ENCODE results near the gene LRP1B.

LRP1B gene

DNA sequence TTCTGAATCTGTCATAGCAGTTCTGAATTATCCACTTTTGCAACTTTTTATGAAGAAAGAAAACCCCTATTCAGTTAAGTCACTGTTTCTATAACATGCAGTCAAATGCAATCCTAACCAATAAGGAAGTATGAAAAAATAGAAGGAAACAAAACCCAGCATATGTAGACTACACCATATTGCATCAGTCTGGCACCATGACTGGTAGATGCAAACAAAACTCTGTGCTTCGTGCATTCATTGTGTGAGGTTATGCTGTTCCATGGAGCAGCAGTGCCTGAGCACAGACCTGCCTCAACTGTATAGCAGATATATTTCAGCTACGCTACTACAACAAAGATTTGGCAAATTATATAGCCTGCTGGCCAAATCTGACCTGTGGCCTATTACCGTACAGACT lies 325.5 kb downstream of the LRP1B start:
- TF ChIP-seq, protein P1, sequence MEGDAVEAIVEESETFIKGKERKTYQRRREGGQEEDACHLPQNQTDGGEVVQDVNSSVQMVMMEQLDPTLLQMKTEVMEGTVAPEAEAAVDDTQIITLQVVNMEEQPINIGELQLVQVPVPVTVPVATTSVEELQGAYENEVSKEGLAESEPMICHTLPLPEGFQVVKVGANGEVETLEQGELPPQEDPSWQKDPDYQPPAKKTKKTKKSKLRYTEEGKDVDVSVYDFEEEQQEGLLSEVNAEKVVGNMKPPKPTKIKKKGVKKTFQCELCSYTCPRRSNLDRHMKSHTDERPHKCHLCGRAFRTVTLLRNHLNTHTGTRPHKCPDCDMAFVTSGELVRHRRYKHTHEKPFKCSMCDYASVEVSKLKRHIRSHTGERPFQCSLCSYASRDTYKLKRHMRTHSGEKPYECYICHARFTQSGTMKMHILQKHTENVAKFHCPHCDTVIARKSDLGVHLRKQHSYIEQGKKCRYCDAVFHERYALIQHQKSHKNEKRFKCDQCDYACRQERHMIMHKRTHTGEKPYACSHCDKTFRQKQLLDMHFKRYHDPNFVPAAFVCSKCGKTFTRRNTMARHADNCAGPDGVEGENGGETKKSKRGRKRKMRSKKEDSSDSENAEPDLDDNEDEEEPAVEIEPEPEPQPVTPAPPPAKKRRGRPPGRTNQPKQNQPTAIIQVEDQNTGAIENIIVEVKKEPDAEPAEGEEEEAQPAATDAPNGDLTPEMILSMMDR (IDR thresholded peaks at IDR 0.05): no peak
- Histone ChIP-seq H3K27ac (no peak overlapping the region), H3K4me3 (no peak overlapping the region)
- DNase-seq (ENCODE audit: low spot score): no peak

DNA sequence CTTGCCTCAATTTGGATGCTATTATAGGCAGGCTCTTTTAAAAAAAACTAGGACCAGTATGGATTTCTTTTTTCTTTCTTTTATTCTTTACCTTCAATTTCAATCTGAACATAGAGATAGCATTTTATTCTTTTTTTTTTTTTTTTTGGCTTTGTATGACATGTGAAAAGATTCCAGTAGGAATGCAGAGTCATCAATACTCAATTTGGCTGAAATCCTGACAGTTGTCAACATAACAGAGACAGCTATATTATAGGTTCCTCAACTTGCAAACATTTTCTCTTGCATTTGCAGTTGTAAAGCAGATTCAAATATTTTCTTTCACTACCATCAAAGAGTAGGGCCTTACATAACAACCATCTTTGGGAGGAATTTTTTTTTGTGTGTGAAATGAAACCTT lies 334.4 kb downstream of the LRP1B start:
- Histone ChIP-seq H3K4me3 (no peak overlapping the region), H3K27ac (no peak overlapping the region)
- DNase-seq (ENCODE audit: low spot score): no peak
- TF ChIP-seq, protein P1 (IDR thresholded peaks at IDR 0.05): no peak

GRCh38 chr2:141791521-141791920 lies 339.3 kb downstream of the LRP1B start:
- H3K4me3 ChIP-seq: no peak overlapping the region
- no peak overlapping the region for H3K27ac ChIP-seq
- DNase-seq (ENCODE audit: low spot score): no peak
- TF ChIP-seq, protein P1 (IDR thresholded peaks at IDR 0.05): no peak

DNA sequence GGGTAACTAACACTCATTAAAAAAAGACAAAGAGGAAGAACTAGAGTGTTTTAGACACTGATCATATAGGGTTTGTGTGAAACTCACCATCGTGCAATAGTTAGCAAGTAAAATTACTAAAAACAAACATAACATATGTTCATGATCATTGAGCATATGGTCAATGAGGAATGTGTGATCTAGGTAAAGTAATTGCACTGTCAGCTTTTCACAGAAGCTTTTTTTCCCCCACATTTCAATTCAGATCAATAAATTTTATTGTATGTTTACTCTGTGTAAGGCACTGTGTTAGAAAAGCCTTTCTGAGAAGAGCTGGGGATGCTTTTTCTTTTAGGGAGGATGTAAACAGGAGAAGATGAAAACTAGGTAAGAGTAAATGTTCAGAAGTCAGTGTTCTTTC lies 348.2 kb downstream of the LRP1B start:
- Histone ChIP-seq H3K4me3 (no peak overlapping the region), H3K27ac (no peak overlapping the region)
- TF ChIP-seq, protein P1 (IDR thresholded peaks at IDR 0.05): no peak
- DNase-seq (ENCODE audit: low spot score): no peak

DNA sequence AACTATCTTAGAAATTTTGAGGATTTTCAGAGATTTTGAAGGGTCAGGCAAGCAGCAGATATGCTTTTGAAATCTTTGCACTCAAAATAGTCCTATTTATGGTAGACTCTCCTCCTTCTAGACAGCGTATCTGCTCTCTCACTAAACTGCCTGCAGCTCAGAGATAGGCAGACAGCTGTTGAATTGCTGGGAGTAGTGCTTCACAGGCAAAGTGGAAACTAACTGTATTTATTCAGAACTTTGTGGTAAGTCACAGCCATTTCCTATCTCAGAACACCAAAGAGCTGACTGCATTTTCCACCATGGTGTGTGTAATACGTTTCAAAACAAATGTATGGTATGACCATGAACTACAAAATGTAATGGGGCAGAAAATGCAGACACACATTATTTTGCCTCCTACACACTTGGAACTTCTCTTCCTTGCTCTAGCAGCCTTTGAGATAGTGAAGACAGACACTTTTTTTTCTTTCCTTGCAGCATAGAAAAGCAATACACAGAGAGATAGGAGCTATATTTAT lies 352.4 kb downstream of the LRP1B start:
- TF ChIP-seq, protein P1 (IDR thresholded peaks at IDR 0.05): no peak
- DNase-seq (ENCODE audit: low spot score): no peak
- Histone ChIP-seq H3K4me3 (no peak overlapping the region), H3K27ac (no peak overlapping the region)

DNA sequence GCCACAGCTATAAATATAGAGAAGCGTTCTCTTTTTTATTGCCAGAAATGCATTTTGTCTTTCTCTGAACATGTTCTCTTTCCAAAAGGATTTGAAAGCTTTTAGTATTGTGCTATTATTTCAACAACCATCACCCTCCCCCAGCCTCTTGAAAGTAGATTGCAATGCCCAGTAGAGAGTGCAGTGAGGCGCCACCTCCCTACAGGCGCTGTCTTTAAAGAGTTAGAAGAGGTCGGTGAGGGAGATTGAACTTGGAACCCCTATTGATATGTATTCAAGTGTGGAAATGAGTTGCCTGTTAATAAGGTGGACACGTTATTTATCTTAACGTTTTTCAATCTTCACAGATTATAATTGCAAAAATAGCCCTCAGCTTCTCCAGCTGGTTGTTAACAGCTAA lies 360.3 kb downstream of the LRP1B start:
- no peak for DNase-seq (ENCODE audit: low spot score)

GRCh38 chr2:141767691-141768090 lies 363.1 kb downstream of the LRP1B start:
- no peak overlapping the region for H3K27ac ChIP-seq
- no peak for DNase-seq (ENCODE audit: low spot score)
- H3K4me3 ChIP-seq: no peak overlapping the region
- TF ChIP-seq, protein P1 (IDR thresholded peaks at IDR 0.05): no peak

More for the DNA sequence above, 360.3 kb downstream of the LRP1B start:
- H3K27ac ChIP-seq: no peak overlapping the region
- TF ChIP-seq, protein P1 (IDR thresholded peaks at IDR 0.05): no peak
- no peak overlapping the region for H3K4me3 ChIP-seq

Measured in coronary artery (tissue), 2 donors.